ENCODE measurements around the gene FLRT2. TPM values are rescaled to one million over a fixed set of nuclear protein-coding genes. Genes with fewer than 3 reads are reported as not detected.

FLRT2 gene
- total and polyA plus RNA-seq, 2 of the 4 experiments (the other 2 are of a cell fraction) = 10.2 to 13.1 TPM

DNA sequence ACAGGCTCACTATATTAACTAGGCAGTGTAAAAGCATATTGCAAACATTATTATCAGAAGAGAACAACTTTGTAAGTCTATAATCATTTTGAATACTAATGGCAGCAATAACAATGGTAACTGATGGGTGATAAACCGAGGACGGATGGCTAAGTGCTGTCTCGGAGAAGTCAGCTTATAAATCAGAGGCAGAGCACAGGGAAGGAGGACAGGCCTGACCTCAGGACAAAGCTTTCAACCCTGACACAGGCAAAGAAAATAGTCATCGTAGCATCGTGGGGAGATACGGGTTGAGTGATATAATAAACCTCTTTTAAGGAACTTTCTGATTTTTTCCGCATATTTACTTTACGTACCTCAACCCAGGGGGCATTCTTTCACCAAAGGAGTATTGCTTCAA is 48.4 kb downstream of the FLRT2 start:
- dilution Hi-C loops (cut with HindIII; ENCODE audit: low sequenced_read_pairs, unreplicated experiment) (no loop called here), in situ Hi-C loops (cut with MboI; ENCODE audit: low sequenced_read_pairs) (no loop called here), intact Hi-C loops (cut with micrococcal nuclease) (no loop called here)
- no peak for DNase-seq
- ATAC-seq (ENCODE audit: low read depth) = no peak
- Histone ChIP-seq H4K8ac (ENCODE audit: low read depth in 2 of 2, low read length in 2 of 2) (no peak overlapping the region), H3K36me3 (ENCODE audit: control insufficient read depth, insufficient read depth, low read length) (peaks cover 5% of the 10 kb centered on the region), H2BK15ac (ENCODE audit: low read depth, low read length) (no peak overlapping the region), H2AK9ac (replicated peaks; ENCODE audit: low read depth, low read length, poor library complexity) (no peak overlapping the region), H2AFZ (replicated peaks; ENCODE audit: low read length, poor library complexity) (no peak overlapping the region), H3K4me3 (ENCODE audit: insufficient read depth, low read depth, low read length) (no peak overlapping the region), H4K5ac (ENCODE audit: low read depth, low read length) (no peak overlapping the region), H3K18ac (ENCODE audit: low read depth, low read length) (no peak overlapping the region), H3K9me1 (ENCODE audit: insufficient read depth, low read length) (peaks cover 10% of the 10 kb centered on the region; the same call in 1 of the 2 replicates), H4K91ac (ENCODE audit: insufficient read depth, low read depth, low read length) (no peak overlapping the region), H3K79me1 (ENCODE audit: low read depth in 1 of 2, low read length in 2 of 2) (peaks cover 6 to 22% of the 10 kb centered on the region in 2 experiments; a peak in 2 of 4 replicates), H3K23ac (ENCODE audit: low read depth, low read length) (peak overlapping the region; percentile 23; the same call in 1 of the 2 replicates), H3K27ac (ENCODE audit: insufficient read depth, low read length) (no peak overlapping the region), H2BK20ac (ENCODE audit: low read depth, low read length) (no peak overlapping the region), H3K9me3 (ENCODE audit: control insufficient read depth, insufficient read depth, low read length) (no peaks in the 10 kb centered on the region), H3K4me2 (ENCODE audit: low read depth, low read length) (no peak overlapping the region), H3K56ac (ENCODE audit: extremely low read depth, insufficient read depth, low read length) (no peak overlapping the region), H3K4me1 (ENCODE audit: control insufficient read depth, insufficient read depth, low read length) (peaks cover 15% of the 10 kb centered on the region), H2BK120ac (ENCODE audit: low read depth, low read length) (no peak overlapping the region), H3K14ac (replicated peaks; ENCODE audit: low read depth, low read length) (peak overlapping the region; percentile 33; the same call in 1 of the 2 replicates), H3K4ac (ENCODE audit: low read depth, low read length) (no peak overlapping the region), H3K27me3 (ENCODE audit: control insufficient read depth, insufficient read depth, low read length) (no peaks in the 10 kb centered on the region), H2AK5ac (ENCODE audit: low read depth, low read length) (peak overlapping the region; percentile 74; the same call in 1 of the 2 replicates), H3K9ac (ENCODE audit: low read depth, low read length) (no peak overlapping the region), H2BK5ac (ENCODE audit: low read depth, low read length, poor library complexity, severe bottlenecking) (no peak overlapping the region), H4K20me1 (ENCODE audit: insufficient read depth, low read length) (no peaks in the 10 kb centered on the region)
- WGBS, 2 experiments (ENCODE audit: extremely low coverage in 2 of 2, insufficient read length in 1 of 2) = 94% methylated on average over 3 of the region's 8 CpGs; no CpG with 5 or more reads in 1 of the 2 experiments
- ChIA-PET CTCF (no interaction called here), POLR2A (ENCODE audit: unreplicated experiment) (no interaction called here)
- BruUV-seq (replicated peaks) = no TSS peak
- TF ChIP-seq NFE2L2 (IDR thresholded peaks at IDR 0.05; ENCODE audit: low read depth, low read length) (no peak), FOS (IDR thresholded peaks at IDR 0.05; ENCODE audit: low read depth, low read length) (no peak), SMC3 (IDR thresholded peaks at IDR 0.05; ENCODE audit: low read depth, low read length) (no peak), MAZ (IDR thresholded peaks at IDR 0.05; ENCODE audit: borderline replicate concordance, low read depth, low read length) (no peak)
